GM21723 (cell line): ENCODE results near the gene ARF3.
"Not testable (repeated sequence)": the region's sequence is repeated elsewhere in the genome, so short reads cannot be mapped to it uniquely, and the experiment has no call there.

Experiments
- ATAC-seq: cut with Tn5 transposase; IDR thresholded peaks from one replicate; pipeline ENCODE4 v1.9.1; 2021; ENCODE audit warnings: mild to moderate bottlenecking, moderate library complexity; ENCODE audit not compliant: unreplicated experiment

Gene ARF3

DNA sequence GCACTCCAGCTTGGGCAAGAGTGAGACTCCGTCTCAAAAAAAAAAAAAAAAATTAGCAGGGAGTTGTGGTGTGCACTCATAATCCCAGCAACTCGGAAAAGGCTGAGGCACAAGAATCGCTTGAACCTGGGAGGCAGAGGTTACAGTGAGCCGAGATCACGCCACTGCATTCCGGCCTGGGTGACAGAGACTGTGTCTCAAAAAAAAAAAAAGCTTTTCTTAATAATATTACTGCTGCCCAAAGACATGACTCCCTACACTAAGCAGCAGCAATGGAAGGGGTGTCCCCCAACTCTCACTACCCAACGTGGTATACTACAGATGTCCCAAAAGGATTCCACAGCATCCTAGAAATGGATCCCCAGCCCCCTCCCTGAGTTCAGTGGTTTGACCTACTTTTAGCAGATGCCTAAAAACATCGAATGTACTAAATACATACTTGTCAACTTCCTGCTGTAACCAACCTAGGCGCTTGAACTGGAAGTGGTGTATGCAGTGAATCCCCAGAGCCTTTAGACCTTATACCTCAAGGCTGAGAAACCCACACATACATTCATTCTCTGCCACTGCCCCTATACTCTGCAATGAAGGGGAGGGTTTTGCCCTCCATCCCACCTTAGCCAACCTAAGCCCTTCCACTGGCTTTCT is 23.5 kb downstream of the ARF3 start:
- ATAC-seq: no peak

- no peak for ATAC-seq
These were observed 24.4 kb downstream of the ARF3 start for GRCh38 chr12:48932878-48933277.

- ATAC-seq: no peak
These were observed 26.8 kb downstream of the ARF3 start for GRCh38 chr12:48930475-48930874.

GRCh38 chr12:48929551-48929950 is 27.7 kb downstream of the ARF3 start:
- ATAC-seq: no peak

- ATAC-seq: no peak
These were observed 30.0 kb downstream of the ARF3 start for GRCh38 chr12:48927261-48927660.

DNA sequence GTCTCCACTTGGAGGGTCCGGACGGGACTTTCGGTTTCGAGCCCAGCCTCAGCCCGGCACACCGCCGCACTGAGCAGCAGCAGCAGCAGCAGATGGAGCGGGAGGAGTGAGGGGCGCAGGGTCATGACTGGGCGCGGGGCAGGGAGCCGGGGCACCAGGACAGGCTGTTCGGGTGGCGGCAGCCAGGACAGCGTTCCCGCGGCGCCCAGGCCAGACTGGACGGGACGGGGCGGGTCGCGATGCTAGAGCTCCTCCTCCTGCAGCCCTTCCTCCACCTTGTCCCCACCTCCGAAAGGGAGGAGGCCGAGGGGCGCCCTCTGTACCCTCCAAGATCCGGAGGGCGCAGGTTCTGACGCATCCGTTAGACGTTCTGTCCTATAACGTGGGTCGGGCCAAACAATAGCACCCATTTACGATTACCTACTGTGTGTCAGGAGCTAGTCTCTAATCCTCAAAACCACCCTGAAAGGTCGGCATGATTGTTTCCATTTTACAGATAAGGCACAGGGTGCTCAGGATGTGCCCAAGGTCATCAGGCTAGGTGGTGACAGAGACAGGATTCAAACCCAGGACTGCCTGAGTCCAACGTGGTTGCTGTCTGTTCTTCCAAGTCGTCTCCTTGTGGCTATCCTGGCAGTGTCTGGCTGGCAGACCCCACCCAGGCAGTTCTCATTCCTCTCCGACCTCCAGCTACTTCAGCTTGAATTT is 31.8 kb downstream of the ARF3 start, which contains the start of gene FKBP11:
TSS of gene FKBP11 (minus strand) at position 189 of the 708 bp plus-strand sequence. CDS start at position 125, 64 bp downstream.
- ATAC-seq: peak; percentile 82

GRCh38 chr12:48924617-48925303 is 32.5 kb downstream of the ARF3 start:
- ATAC-seq: peak; percentile 82

- no peak for ATAC-seq
These were observed 34.2 kb downstream of the ARF3 start for GRCh38 chr12:48923117-48923516.

GRCh38 chr12:48917857-48918537 is 39.3 kb downstream of the ARF3 start:
- ATAC-seq: no peak

DNA sequence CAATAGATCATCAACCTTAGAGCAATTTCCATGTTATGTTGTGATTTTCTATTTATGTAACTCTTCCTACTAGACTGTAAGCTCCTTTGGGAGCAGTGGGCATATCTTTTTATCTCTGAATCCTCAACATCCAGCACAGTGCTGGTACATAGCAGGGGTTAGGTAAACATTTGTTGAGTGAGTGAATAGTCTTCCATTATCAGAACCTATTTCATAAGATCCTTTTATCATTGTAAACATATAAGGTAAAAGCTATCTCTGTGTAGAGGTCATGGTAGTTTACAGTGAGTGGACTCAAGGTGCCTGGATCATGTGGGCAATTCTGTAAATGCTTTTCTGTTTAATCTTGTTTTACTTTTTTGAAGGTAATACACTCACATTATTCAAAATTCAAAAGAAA is 47.1 kb downstream of the ARF3 start:
- ATAC-seq: no peak

DNA sequence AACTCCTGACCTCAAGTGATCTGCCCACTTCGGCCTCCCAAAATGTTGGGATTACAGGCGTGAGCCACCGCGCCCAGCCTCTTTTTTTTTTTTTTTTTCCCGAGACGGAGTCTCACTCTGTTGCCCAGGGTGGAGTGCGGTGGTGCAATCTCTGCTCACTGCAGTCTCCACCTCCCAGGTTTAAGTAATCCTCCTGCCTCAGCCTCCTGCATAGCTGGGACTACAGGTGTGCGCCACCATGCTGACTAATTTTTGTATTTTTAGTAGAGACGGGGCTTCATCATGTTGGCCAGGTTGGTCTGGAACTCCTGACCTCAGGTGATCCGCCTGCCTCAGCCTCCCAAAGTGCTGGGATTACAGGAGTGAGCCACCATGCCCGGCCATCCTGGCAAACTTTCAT is 47.6 kb downstream of the ARF3 start:
- ATAC-seq: not testable (repeated sequence)

GRCh38 chr12:48907245-48907644 is 50.0 kb downstream of the ARF3 start:
- ATAC-seq: no peak

- no peak for ATAC-seq
These were observed 53.3 kb downstream of the ARF3 start for GRCh38 chr12:48903982-48904411.

DNA sequence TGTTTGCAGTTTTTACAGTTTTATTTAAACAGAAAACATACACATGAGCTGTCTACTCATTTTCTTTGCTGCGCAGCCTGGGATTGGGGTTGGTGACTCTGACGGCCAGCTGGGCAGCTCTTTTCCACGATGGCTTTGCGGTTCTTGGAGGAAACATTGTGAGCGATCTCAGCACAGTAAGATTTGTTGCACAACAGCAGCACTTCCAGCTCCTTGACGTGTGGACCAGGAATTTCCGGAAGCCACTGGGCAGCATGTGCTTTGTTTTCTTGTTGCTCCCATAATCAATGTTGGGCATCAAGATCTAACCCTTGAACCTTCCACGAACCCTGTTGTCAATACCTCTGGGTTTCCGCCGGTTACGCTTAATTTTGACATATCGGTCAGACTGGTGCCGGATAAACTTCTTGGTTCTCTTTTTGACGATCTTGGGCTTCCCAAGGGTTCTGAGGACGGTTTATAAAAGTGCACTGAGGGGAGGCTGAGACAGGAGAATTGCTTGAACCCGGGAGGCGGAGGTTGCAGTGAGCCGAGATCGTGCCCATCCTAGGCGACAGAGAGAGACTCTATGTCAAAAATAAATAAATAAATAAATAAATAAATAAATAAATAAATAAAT is 53.8 kb downstream of the ARF3 start:
- no peak for ATAC-seq

DNA sequence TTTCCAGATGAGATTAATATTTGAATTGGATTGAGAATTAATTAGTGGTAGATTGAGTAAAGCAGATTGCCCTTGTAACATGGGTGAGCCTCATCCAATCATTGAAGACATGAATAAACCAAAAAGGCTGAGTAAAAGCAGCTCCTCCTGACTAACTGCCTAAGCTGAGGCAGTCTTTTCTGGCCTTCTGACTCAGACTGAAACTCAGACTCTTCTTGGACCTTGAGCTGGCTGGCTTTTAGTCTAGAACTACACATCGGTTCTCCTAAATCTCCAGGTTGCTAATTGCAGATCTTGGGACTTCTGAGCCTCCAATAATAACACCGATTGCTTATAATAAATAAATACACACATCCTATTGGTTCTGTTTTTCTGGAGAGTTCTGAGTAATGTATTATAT is 56.0 kb downstream of the ARF3 start:
- ATAC-seq: no peak

- ATAC-seq: no peak
These were observed 57.6 kb downstream of the ARF3 start for GRCh38 chr12:48899651-48900050.

GRCh38 chr12:48894271-48894670 is 63.0 kb downstream of the ARF3 start:
- no peak for ATAC-seq

DNA sequence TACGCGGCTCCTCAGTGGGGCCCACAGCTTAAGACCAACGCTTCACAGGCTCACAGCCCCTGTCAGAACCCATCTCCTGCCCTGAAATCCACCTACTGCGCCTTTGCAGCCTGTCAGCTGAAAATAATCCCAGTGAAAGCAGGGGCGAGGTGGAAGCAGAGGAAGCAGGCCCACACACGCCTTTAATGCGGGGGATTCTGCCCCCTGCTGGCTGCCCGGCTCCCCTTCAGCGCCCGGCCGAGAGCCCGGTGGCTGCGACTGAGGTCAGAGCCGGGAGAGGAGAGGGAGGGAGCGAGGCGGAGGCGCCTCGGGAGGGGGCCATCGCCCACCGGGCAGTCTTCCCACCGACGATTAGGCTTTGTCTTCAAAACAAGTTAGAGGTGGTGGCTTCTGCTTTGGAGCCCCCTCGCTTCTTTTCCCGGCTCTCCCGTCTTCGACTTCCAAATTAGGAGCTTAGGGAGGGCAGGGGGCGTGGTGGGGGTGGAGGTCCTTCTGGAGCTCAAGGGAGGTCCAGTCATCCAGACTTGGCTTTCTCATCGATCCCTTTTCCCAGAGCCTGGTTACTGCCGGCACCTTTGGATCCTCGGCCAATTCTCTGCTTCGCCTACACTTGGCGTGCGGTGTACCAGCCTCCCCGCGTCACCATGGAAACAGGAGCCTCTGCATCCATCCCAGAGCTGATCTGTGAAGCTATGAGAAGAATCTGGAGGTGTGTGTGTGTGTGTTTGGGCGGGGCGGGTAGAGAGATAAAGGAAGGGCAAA is 66.4 kb downstream of the ARF3 start:
- ATAC-seq: no peak

DNA sequence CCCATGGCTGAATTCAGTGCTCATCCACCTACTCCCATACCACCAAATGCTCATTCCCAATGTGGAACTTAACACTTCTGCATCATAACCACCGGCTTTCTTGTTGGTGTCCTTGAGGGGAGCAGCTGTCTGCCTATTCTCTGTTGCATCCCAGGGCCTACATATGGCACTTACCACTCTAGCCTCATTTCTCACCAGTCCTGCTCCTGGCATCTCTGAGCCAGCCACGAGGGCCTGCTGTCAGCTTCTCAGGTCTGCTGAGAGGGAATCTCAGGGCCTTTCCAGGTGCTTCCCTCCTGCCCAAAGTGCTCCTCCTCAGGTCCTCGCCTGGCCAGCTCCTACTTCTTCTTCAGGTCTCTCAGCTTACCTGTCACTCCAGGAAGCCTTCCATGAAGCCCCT is 67.6 kb downstream of the ARF3 start:
- no peak for ATAC-seq
